ENCODE data around the gene PTAFR.
A peak's percentile ranks its signal among the peaks of the same experiment; 100 is the strongest.
"Not testable (repeated sequence)": the region's sequence is repeated elsewhere in the genome, so short reads cannot be mapped to it uniquely, and the experiment has no call there.

The PTAFR gene

DNA sequence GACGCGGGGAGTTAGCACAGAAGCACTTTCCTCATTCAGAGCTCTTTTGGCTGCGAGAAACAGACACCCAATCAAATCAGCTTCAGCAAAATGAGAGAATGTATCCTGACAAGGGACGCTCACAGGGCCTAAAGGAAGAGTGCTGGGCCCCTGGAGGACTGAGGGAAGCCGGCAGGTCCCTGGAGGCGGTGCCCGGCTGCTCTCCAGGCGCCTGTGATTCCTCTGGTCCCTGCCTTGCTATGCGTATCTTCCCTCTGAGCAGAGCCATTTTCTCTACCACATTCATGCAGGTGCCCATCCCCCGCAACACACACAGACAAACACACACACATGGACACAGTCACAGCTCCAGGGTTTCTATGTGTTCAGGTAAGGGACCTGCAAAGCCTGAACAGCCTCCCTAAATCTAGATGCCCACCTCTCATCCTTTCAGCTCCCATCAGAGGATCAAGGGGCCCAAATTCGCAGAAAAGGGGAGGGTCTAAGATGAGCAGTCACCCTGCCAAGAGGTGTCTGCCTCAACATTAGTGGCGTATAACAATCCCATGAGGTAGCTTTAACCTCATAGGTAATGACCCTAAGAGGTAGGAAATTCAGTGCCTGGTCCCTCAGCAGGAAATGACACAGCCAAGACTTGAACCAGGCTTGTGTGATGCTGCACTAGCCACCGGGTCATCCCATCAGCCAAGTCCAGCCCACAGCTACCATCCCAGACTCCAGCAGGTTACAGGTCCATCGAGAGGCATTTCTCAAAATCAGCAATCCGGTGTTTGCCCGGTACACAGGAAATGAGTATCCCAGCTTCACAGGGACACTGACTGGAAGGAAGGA is 29.0 kb downstream of the PTAFR start:
- no peak for FAIRE-seq
- DNase-seq (ENCODE audit: insufficient read length, low spot score), result no peak

DNA sequence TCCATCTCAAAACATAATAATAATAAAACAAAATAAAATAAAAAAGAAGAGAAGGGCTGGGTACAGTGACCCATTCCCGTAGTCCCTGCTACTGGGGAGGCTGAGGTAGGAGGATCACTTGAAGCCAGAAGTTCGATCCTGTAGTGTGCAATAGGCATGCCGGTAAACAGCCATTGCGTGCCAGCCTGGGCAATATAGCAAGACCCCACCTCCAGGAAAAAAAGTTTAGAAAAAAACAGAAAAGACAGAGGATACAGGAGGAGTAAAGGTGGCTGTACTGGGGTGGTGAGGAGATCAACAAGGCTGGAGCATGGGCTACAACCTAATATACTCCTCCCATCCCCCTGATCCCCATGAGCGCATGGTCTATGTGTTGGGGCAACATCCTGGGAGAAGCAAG is 30.8 kb downstream of the PTAFR start:
- no peak for FAIRE-seq
- no peak for DNase-seq (ENCODE audit: insufficient read length, low spot score)

DNA sequence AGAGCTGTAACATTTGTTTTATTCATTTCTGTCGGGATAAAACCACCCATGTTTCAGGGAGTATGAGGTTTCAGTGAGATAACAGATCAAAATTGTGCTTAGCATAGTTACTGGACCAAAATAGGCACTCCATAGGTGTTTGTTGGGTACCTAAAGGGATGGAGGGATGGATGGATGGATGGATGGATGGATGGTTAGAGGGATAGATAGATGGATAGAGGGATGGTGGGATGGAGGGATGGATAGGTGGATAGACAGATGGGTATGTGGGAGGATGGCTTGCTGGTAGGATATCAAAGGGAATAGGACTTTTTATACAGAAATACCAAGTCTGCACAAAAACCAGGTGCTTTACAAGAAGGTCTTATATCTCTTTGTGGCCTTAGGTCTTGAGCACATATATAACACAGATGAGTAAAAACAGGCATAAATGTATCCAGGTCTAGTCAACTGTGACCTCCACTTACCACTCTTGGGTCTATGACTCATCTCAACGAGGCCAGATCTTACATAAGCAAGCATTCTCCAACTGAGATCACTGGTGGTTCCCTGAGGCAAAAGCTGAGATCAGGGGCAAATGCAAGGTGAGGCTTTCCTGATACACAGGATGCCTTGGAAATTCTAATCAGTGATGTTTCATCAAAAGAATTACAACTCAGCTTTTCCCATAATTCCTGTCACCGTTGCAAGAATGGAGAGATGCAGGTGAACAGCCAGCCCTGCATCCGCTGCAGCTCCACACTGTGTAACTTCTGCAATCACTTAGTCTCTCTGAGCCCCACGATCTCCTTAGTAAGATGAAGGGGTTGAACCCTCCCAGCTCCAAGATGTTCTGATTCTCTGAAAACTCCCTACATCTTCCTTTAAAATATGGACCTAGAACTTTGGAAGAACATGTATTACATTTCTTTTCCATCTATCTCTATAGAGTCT is 32.0 kb downstream of the PTAFR start:
- DNase-seq (ENCODE audit: insufficient read length, low spot score), result peak; percentile 41
- FAIRE-seq, result no peak

DNA sequence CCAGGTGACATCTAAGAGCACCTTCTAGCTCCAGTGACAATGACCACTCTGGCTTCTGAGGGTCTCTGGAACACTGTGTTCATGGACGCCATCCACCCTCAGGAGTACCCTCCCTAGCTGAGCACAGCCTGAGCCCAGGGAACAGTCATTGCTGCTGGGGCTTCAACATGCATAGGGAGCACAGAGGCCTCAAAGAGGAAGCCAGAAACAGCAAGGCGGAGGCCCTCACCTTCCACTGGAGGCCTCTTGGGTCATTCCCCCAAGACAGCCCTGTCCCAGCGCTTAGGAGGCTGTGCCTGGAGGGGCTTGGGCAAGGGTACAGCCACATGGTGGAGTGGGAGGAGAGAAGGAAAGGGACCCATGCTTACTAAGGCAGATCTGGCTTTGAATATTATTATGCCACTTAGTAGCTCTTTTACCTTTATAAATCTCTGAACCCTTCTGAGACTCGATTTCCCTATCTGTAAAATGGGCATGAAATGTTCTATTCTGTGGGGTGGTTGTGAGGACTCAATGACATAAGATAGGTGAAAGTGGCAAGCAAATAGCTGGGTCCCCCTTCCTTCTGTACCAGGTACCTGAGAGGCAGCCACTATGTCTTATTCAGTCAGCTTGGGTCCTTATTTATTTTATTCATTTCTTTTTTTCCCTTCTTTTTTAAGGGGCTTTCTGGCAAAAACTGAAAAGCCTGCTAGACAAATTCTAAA is 32.8 kb downstream of the PTAFR start:
- FAIRE-seq (no peak), DNase-seq (ENCODE audit: insufficient read length, low spot score) (no peak)

DNA sequence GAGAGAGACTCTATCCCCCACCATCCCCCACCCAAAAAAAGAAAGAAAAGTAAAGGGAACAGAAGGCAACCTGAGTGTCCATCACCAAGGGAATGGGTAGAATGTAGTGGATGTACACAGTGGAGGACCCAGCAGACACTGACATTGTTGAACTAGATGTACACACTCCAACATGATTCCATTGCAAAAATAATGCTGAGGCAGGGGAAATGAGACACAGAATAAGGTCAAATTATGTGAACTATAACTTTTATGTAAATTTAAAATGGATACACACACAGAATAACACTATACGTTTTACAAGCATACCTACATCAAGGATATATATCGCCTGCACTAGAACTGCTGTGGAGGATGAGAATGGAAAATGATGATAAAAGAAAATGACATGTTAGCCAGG is 34.8 kb downstream of the PTAFR start:
- FAIRE-seq, result no peak
- DNase-seq (ENCODE audit: insufficient read length, low spot score), result no peak

DNA sequence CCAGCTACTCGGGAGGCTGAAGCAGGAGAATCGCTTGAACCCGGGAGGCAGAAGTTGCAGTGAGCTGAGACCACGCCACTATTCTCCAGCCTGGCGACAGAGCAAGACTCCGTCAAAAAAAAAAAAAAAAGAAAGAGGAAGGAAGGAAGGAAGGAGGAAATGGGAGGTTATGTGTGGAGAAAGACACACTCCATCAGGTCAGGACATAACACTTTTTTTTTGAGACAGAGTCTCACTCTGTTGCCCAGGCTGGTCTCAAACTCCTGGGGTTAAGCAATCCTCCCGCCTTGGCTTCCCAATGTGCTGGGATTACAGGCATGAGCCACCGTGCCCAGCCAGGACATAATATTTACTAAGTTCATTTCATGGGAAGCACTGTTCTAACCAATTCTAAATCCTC is 36.6 kb downstream of the PTAFR start:
- not testable (repeated sequence) for FAIRE-seq; DNase-seq (ENCODE audit: insufficient read length, low spot score)

DNA sequence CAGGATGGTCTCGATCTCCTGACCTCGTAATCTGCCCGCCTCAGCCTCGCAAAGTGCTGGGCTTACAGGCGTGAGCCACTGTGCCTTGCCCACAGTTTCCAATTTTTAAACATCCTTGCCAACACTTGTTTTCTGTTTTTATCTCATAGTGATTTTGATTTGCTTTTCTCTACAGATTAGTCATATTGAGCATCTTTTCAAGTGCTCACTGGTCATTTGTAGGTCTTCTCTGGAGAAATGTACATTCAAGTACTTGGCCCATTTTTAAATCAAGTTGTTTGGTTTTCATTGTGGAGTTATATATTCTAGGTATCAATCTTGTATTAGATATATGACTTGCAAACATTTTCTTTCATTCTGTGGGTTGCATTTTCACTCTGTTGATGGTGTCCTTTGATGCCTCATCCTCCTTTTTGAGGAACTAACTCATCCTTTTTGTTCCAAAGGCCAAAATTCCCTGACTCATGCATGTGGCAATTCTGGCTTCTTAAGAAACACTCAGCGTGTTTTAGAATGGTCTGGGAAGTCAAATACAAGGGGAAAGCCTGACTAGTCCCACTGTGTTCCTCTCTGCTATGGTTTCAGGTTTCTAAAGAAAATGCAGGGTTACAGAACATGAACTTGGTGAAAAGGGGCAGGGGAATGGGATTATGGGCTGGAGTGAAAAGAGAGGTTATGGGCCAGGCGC is 37.3 kb downstream of the PTAFR start:
- DNase-seq (ENCODE audit: insufficient read length, low spot score) (no peak), FAIRE-seq (no peak)

DNA sequence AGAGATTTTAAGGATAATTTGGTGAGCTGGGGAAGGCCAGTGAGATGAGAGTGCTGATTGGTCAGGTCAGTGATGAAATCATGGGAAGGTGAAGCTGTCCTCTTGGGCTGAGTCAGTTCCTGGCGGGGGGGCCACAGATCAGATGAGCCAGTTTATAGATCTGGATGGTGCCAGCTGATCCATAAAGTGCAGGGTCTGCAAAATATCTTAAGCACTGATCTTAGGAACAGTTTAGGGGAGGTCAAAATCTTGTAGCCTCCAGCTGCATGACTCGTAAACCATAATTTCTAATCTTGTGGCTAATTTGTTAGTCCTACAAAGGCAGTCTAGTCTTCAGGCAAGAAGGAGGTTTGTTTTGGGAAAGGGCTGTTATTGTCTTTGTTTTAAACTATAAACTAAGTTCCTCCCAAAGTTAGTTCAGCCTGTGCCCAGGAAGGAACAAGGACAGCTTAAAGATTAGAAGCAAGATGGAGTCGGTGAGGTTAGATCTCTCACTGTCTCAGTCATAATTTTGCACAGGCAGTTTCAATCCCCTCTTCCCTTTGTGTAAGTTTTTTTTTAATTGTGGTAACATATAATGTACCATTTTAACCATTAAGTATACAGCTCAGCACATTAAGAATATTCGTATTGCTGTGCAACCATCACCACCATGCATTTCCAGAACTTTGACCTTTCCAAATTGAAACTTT is 39.4 kb downstream of the PTAFR start:
- FAIRE-seq, result no peak
- DNase-seq (ENCODE audit: insufficient read length, low spot score), result no peak

DNA sequence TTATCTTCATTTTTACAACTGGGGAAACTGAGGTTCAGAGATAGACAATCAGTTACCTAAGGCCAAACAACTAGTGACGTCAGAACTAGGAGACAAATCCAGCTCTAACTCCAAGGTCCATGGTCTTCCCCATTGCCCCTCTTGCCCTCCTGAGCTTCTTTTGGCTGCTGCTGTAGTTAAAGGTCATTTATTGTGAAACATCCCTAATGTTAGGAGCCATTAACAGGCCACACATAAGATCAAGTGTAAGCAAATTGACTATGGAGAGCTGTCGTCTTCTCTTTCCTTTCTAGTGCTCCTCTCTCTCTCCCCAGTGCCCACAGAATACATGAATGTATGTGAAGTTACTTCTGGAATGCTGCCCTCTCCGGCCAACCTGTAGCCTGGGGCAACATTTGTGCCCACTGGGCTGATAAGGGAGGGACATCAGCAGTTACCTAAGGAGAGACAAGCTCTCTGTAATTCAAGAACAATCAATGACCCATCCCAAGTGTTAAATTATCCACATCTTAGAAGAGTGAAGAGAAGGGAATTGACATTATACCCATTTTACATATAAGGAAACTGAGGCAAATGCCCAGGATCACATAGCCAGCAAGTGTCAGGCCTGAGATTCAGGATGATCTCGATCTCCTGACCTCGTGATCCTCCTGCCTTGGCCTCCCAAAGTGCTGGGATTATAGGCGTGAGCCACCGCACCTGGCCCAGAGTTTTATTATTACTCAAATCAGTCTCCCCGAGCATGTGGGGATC is 40.1 kb downstream of the PTAFR start:
- FAIRE-seq (no peak), DNase-seq (ENCODE audit: insufficient read length, low spot score) (no peak)

DNA sequence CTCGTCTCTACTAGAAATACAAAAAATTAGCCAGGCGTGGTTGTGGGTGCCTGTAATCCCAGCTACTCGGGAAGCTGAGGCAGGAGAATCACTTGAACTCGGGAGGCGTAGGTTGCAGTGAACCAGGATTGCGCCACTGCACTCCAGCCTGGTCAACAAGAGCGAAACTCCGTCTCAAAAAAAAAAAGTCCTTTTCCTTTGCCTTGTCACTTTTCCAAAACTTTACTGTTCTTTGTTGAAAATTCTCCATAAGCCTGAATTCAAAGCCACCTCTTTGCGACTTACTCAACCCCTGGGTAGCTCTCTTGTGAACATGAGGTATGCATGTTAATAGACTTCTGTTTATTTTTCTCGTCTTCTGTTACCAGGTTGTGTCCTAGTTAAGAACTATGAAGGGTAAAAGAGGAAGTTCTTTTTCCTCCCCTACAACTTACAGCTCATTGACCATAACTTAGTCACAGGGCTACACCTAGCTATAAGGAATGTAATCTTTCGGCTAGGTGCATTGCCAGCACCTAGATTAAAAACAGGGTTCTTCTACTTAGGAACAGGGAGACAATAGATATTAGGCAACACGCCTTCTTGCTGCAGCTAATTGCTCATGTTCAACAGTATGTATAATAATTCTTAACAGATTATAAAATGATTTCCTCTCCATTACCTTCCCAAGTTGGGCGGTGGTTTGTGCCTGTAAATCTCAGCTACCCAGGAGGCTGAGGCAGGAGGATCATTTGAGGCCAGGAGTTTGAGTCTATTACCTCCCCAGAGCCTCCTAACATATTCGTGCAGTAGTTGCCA is 40.9 kb downstream of the PTAFR start:
- no peak for DNase-seq (ENCODE audit: insufficient read length, low spot score)
- no peak for FAIRE-seq

DNA sequence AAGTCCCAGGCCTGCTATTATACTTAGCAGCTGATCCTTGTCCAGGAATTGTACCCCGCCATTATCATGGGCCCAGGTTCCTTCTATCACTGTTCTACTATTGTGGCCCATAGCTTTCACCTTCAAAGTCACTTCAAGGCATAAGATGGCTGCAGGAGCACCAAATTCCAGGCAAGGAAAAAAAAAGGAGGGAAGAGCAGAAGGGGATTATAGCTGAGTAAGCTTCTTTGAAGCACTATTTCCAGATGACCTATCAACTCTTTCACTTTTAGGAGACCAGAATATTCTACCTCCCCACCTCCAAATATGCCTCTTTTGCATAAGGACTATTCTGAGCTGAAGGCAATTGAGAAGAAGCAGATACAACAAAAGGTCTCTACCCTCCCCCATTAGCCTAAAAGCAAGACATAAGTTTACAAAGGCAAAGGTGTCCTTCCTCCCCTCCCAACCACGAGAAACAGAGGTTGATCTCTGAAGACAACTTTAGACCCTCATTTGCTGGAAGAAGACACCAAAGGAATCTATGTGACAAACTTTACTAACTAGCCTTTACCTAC is 41.8 kb downstream of the PTAFR start:
- FAIRE-seq, result no peak

DNA sequence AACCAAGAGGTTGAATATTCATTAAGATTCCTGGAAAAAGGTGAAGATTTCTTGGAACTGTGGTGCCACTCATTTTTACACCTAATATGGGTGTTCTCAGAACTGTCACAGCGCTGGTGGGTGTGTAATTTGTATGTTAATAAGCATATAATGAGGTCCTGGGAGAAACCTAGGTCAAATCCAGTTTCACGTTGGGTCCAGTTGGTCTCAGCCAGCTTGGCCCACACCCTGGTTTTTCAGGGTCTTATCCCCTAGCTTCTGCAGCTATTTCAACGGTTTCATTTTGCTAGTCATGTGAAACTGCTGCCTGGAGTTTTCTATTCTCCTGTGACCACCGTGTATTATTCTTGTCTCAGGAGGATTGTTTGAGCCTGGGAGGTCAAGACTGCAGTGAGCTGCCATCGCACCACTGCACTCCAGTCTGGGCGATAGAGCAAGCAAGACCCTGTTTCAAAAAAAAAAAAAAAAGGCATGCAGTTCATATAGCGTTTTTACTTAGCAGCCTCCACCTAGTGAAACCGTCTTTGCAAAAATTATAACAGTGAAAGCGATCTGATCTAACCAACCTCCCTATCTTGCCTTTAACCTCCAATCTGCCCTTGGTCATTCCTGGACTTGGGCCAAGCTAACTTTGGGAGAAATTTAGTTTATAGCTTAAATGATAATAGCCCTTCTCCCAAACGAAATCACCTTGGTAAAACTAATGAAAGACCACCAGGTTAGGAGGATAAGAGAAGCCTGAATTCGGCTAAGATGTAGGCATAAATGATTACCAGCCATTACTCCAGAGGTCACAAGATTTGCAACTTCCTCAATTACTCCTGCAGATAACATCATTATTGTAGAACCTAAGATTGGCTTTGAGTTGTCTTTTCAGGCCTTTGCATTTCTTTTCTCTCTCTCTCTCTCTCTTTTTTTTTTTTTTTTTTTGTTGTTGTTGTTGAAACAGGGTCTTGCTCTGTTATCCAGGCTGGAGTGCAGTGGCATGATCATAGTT is 44.0 kb downstream of the PTAFR start:
- FAIRE-seq (no peak), DNase-seq (ENCODE audit: insufficient read length, low spot score) (no peak)

More for the DNA sequence above, 41.8 kb downstream of the PTAFR start:
- no peak for DNase-seq (ENCODE audit: insufficient read length, low spot score)

DNA sequence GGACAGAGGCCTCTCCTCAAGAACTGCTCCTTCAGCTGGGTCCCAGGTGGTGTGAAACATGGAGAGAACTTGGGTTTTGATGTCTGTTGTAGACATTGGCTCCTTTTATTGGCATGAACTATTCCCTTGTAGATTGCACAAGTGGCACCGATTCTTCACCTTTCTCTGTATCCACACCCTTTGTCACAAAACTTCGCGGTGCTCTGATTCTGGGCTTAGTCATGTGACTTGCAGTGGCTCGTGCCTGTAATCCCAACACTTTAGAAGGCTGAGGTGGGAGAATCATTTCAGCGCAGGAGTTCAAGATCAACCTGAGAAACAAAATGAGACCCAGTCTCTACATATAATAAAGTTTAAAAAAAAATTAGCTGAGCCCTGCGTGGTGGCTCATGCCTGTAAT is 45.6 kb downstream of the PTAFR start:
- no peak for FAIRE-seq

DNA sequence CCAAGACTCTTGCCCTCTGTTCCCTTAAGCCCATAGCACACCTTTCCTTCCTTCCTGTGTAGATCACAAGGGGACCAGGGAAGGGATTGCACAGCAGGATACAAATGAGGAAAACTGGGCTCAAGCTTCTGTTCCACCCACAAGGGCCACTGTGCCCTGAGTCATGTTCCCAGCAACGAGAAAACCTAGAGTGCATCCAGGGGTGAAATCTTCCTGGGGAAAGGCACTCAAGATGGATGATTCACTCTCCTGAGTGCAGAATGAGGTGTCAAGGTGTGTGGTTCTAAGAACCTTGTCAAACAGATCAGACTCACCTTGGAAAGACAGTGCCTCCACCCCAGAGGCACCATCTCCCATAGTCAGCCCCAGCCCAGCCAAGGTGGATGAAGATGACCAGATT is 47.3 kb downstream of the PTAFR start:
- FAIRE-seq, result no peak

More for the DNA sequence above, 45.6 kb downstream of the PTAFR start:
- DNase-seq (ENCODE audit: insufficient read length, low spot score), result no peak

DNA sequence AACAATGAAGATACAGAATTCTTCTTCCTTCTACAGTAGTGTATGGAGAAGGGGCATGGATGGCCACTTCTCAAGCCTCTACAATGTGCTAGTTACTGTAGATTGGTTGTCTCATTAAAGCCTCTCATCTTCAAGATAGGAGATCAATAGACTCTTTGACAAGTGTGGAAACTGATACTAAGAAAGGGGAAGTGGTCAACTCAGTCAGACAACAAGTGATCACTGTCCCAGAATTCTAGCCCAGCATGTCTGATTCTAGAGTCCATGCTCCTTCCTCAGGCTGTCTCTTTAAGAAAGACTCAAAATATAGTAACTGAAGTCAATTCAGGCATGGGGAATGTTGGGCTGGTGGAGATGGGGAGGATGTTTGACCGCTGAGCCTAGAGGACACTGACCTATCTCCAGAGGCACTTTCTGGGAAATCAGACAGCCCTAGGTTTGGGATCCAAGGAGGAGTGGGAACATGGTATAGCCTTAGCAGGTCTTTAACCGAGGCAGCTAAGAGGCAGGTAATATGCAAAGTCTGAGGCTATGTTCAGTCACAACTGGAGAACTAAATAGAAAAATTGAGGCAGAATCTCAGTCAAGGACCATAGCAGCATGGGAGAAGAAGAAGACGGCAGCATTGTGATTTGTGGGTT is 48.8 kb downstream of the PTAFR start:
- DNase-seq (ENCODE audit: insufficient read length, low spot score) (no peak), FAIRE-seq (no peak)

More for the DNA sequence above, 47.3 kb downstream of the PTAFR start:
- DNase-seq (ENCODE audit: insufficient read length, low spot score), result no peak

DNA sequence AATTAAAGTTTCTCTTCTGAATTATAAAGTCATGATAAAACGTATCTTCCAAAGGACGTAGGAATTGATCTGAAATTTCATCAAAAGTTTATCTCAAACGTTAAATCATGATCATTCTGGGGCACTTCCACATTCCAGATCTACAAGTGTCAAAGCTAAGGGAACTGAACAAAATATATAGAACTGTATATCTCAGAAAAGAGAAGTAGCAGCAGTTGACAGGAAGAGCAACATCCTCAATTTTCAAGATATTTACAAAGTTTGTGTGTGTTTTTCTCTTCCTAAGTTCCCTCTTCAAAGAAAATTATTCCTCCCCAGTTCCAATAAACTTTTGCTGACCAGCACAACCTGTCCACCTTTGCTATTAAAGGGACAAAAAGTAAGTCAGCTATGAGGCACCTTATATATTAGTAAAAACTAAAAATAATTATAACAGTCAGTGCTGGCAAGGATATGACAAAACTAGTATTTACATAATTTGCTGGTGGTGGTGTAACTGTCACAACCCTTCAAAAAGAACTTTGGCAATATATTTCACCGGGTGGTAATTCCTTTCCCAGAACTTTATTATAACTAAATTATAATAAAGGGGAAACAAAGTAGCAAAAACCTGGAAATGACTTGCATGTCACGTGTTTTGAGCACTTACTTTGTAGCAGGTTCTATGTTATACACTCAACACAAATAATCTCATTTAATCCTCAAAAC is 49.6 kb downstream of the PTAFR start:
- DNase-seq (ENCODE audit: insufficient read length, low spot score) (no peak), FAIRE-seq (no peak)

All from HTR-8/SVneo (cell line).